MCF 10A (cell line): Measurements from ENCODE around the gene ECHDC1. TPM values are rescaled to one million over a fixed set of nuclear protein-coding genes. Genes with fewer than 3 reads are reported as not detected.
A peak's percentile ranks its signal among the peaks of the same experiment; 100 is the strongest.

ENCODE experiments used
- BruUV-seq: library from RNA; stranded (reverse); fragments of 400-500 nt; replicated peaks from 2 replicates; lab custom pipeline; 2021; lab: Mats Ljungman, UMichigan
- CTCF ChIA-PET: fragments of 300-600 bp; sonication (Branson Sonifier 250); formaldehyde crosslinking; extraction: SDS; loops from one replicate; lab custom pipeline; 2021; ENCODE audit warnings: antibody characterized with exemption, inconsistent platforms; lab: Yijun Ruan, JAX
- POLR2A ChIA-PET: fragments of 300-600, 350-650 bp; sonication (Branson Sonifier 250); formaldehyde crosslinking; extraction: SDS; loops from one replicate; lab custom pipeline; 2020; ENCODE audit warnings: antibody characterized with exemption, inconsistent platforms; lab: Yijun Ruan, JAX
- DNase-seq: peaks from one replicate; pipeline ENCODE4 v3.0.0-alpha.2; 2018; ENCODE audit not compliant: unreplicated experiment
- H3K27ac Mint-ChIP-seq: one replicate; pipeline ENCODE4 v1.8.0; 2022; ENCODE audit warnings: mild to moderate bottlenecking, low read depth, mixed read lengths; ENCODE audit not compliant: unreplicated experiment
- H3K27me3 Mint-ChIP-seq: one replicate; pipeline ENCODE4 v1.8.0; 2022; ENCODE audit warnings: mixed read lengths; ENCODE audit not compliant: insufficient read depth, unreplicated experiment
- H3K36me3 Mint-ChIP-seq: one replicate; pipeline ENCODE4 v1.8.0; 2022; ENCODE audit warnings: mild to moderate bottlenecking, moderate library complexity, mixed read lengths; ENCODE audit not compliant: insufficient read depth, unreplicated experiment
- H3K4me1 Mint-ChIP-seq: one replicate; pipeline ENCODE4 v1.8.0; 2022; ENCODE audit warnings: mixed read lengths; ENCODE audit not compliant: insufficient read depth, unreplicated experiment
- H3K4me3 Mint-ChIP-seq: one replicate; pipeline ENCODE4 v1.8.0; 2022; ENCODE audit warnings: mild to moderate bottlenecking, moderate library complexity, mixed read lengths; ENCODE audit not compliant: unreplicated experiment
- H3K9me3 Mint-ChIP-seq: one replicate; pipeline ENCODE4 v1.8.0; 2022; ENCODE audit warnings: mixed read lengths; ENCODE audit not compliant: unreplicated experiment
- CTCF ChIP-seq: fragments of 200-600 bp; IDR thresholded peaks from one replicate; pipeline ENCODE4 v1.8.0; 2022; ENCODE audit warnings: antibody characterized with exemption, mild to moderate bottlenecking; ENCODE audit not compliant: unreplicated experiment
- intact Hi-C: fragments of 100-400 bp; cut with micrococcal nuclease; formaldehyde crosslinking; loops from 2 replicates; pipeline ENCODE4 v1.14.1; 2022
- total RNA-seq: library from RNA; stranded (reverse); gene quantifications from 2 replicates; pipeline ENCODE4 v1.2.3, GENCODE V29; 2022

ECHDC1 gene
- total RNA-seq, 1 experiment from 2014 or later: 70.7 TPM

- no TSS peak for BruUV-seq
- intact Hi-C loops: no loop called here
- CTCF ChIA-PET: interaction anchor here (0.7 kb wide), 1 partner anchor 91 kb away, joined by 3 read pairs; no protein-coding TSS in a partner anchor
- H3K27ac Mint-ChIP-seq: no peak overlapping the region
- H3K27me3 Mint-ChIP-seq: no peaks in the 10 kb centered on the region
- H3K9me3 Mint-ChIP-seq: no peaks in the 10 kb centered on the region
- TF ChIP-seq CTCF: no peak
- POLR2A ChIA-PET: no interaction called here
- H3K36me3 Mint-ChIP-seq: no peaks in the 10 kb centered on the region
- no peak for DNase-seq
- H3K4me3 Mint-ChIP-seq: no peak overlapping the region
- peaks cover 14% of the 10 kb centered on the region for H3K4me1 Mint-ChIP-seq
These were observed 69.9 kb downstream of the ECHDC1 start for GRCh38 chr6:127273499-127273898.

- ChIA-PET CTCF (interaction anchor here (0.6 kb wide), 1 partner anchor 71 kb away, joined by 3 read pairs; no protein-coding TSS in a partner anchor), POLR2A (interaction anchor here (1.2 kb wide), 1 partner anchor 243 kb away, joined by 5 read pairs; no protein-coding TSS in a partner anchor)
- no TSS peak for BruUV-seq
- H3K36me3 Mint-ChIP-seq: no peaks in the 10 kb centered on the region
- TF ChIP-seq CTCF: no peak
- H3K9me3 Mint-ChIP-seq: no peaks in the 10 kb centered on the region
- peaks cover 14% of the 10 kb centered on the region for H3K4me1 Mint-ChIP-seq
- no peak overlapping the region for H3K4me3 Mint-ChIP-seq
- no peaks in the 10 kb centered on the region for H3K27me3 Mint-ChIP-seq
- no peak overlapping the region for H3K27ac Mint-ChIP-seq
- DNase-seq: no peak
- intact Hi-C loops: no loop called here
These were observed 70.8 kb downstream of the ECHDC1 start for GRCh38 chr6:127272576-127272975.

- Mint-ChIP-seq H3K4me3 (peak overlapping the region; percentile 85), H3K27me3 (no peaks in the 10 kb centered on the region), H3K4me1 (peaks cover 14% of the 10 kb centered on the region), H3K36me3 (no peaks in the 10 kb centered on the region), H3K9me3 (no peaks in the 10 kb centered on the region), H3K27ac (peak overlapping the region; percentile 92)
- POLR2A ChIA-PET: interaction anchor here (0.7 to 1.9 kb wide), 7 partner anchors 7 to 1239 kb away, joined by 3 to 15 read pairs (median 4); partner anchors contain the start of gene ECHDC1
- DNase-seq: peak; percentile 40
- TSS peak; percentile 30 for BruUV-seq
- intact Hi-C loops: loop anchor here (2.0 kb wide), 1 partner anchor 81 kb away; no protein-coding TSS in a partner anchor
- CTCF ChIA-PET: interaction anchor here (0.5 to 3.0 kb wide), 7 partner anchors 16 to 1270 kb away, joined by 3 to 20 read pairs (median 3); no protein-coding TSS in a partner anchor
- no peak for TF ChIP-seq CTCF
These were observed 75.5 kb downstream of the ECHDC1 start for GRCh38 chr6:127267646-127268625.
